ENCODE data around the gene LUZP2.

Gene LUZP2

DNA sequence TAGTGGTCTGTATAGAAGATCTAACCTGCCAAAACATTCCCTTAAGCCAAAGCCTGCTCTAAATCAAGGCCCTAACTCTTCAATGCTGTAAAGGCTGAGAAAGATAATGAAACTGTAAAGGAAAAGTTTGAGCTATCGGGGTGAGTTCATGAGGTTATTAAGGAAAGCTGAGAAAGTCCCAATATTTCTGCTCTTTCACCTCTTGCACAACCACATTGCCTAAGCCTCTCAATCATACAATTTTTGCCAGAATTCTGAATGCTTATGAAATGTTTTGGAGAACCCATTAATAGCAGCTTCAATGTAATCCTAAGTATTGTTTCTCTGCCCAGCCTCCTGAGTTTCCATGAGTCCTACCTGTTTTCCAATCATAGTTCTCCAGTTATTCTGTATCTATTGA lies 373.2 kb downstream of the LUZP2 start:
- ChIA-PET CTCF (no interaction called here), POLR2A (no interaction called here)
- no peak overlapping the region for H3K4me3 ChIP-seq (ENCODE audit: low read depth, low read length)
- DNase-seq (ENCODE audit: low read depth, low spot score): no peak
- TF ChIP-seq CTCF (IDR thresholded peaks at IDR 0.05; ENCODE audit: insufficient read depth, low read length, missing control alignments): no peak

DNA sequence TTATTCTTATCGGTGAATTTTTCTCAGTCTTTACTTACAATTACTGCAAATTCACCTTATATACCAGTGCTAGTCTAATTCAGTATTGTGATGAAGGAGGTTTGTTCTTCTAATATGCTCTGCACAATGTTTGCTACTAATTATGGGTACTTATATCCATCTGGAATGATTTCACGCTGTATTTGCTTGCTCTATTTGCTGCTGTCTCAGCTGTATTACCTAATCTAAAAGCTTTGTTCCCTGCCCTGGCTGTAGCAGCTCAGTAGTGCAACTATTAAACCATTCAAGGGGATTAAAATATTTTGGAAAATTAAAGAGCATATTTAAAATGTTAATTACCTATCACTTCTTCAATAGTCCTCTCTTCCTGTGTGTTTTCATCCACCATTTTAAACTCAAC lies 375.3 kb downstream of the LUZP2 start:
- no peak overlapping the region for H3K4me3 ChIP-seq (ENCODE audit: low read depth, low read length)
- CTCF ChIA-PET: no interaction called here
- TF ChIP-seq CTCF (IDR thresholded peaks at IDR 0.05; ENCODE audit: insufficient read depth, low read length, missing control alignments): no peak
- POLR2A ChIA-PET: no interaction called here
- DNase-seq (ENCODE audit: low read depth, low spot score): no peak

GRCh38 chr11:24872651-24873311 lies 375.9 kb downstream of the LUZP2 start:
- ChIA-PET CTCF (no interaction called here), POLR2A (no interaction called here)
- no peak for TF ChIP-seq CTCF (IDR thresholded peaks at IDR 0.05; ENCODE audit: insufficient read depth, low read length, missing control alignments)
- H3K4me3 ChIP-seq (ENCODE audit: low read depth, low read length): no peak overlapping the region
- DNase-seq (ENCODE audit: low read depth, low spot score): no peak

DNA sequence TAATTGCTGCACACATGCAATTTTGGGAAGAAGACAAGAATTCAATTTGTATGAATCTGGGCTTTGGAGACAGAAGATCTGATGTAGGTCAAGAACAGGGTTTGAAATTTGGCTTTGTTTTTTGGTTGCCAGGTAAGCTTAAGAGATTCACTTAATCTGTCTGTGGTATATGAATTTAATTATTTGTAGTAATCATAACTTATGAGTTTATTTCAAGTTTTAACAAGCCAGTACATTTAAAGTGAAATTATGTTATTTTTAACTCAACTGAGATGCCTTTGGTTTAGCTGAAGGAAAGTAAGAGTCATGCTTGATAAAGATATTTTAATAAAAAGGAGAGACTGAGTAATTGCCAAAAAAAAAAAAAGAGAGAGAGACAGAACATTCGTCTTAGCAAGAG lies 384.1 kb downstream of the LUZP2 start:
- ChIA-PET POLR2A (no interaction called here), CTCF (no interaction called here)
- no peak for TF ChIP-seq CTCF (IDR thresholded peaks at IDR 0.05; ENCODE audit: insufficient read depth, low read length, missing control alignments)
- DNase-seq (ENCODE audit: low read depth, low spot score): no peak
- H3K4me3 ChIP-seq (ENCODE audit: low read depth, low read length): no peak overlapping the region

GRCh38 chr11:24885580-24886173 lies 388.8 kb downstream of the LUZP2 start:
- no peak for TF ChIP-seq CTCF (IDR thresholded peaks at IDR 0.05; ENCODE audit: insufficient read depth, low read length, missing control alignments)

DNA sequence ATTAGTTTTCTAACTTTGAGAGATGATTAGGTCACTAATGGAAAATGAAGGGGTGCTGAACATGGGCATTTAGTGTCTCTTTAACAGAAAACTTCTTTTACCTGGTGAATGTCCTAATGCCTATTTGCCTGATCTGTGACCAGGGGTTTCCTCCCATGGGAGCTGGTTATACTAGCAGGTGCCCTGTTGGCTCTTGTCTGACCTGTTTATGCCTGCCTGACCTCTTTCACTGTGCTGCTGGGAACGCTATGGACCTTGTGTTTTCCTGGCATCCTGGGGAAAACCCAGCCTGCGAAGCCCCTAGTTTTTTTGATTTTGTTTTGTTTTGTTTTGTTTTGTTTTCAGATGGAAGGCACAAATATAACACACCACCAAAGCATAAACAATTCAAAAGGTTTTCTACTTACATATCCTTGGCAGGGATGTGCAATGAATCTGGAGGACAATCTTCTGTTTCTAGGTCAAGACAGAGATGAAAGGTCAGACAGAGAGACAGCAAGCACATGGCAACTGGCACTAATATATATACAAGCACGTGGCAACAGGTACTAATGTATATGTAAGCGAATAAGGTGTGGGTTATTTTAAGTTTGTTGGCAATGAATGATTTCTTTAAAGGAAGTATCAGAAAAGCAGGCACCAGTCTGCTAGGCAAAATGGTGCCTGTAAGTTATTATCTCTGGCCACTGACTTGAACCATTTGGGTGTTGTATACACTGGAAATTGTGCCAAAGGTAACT lies 390.2 kb downstream of the LUZP2 start:
- H3K4me3 ChIP-seq (ENCODE audit: low read depth, low read length): no peak overlapping the region
- ChIA-PET POLR2A (no interaction called here), CTCF (no interaction called here)
- no peak for TF ChIP-seq CTCF (IDR thresholded peaks at IDR 0.05; ENCODE audit: insufficient read depth, low read length, missing control alignments)
- no peak for DNase-seq (ENCODE audit: low read depth, low spot score)

More at GRCh38 chr11:24885580-24886173, 388.8 kb downstream of the LUZP2 start:
- DNase-seq (ENCODE audit: low read depth, low spot score): no peak
- ChIA-PET POLR2A (no interaction called here), CTCF (no interaction called here)
- no peak overlapping the region for H3K4me3 ChIP-seq (ENCODE audit: low read depth, low read length)

Measured in AG04449 (cell line).